ENCODE data around the gene DOCK2.

DNA sequence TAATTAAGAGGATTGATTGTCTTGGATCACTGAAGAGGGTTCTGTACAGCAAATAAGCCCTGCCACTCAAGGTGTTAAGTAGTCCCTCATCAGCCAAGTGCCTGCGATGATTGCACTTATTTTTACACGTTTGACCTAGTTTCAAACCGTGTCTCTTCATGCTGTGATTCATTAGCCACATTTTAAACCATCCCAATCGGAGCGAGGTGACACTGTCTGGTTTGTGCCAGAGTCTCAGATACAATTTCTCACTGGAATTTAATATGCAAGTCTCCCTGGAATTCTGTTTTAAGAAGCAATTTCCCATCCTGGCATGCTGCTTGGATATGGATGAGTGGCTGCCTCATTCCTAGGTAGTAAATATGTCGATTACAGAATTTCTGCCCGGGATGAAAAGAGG lies 341.6 kb downstream of the DOCK2 start:
- TF ChIP-seq, protein P1, sequence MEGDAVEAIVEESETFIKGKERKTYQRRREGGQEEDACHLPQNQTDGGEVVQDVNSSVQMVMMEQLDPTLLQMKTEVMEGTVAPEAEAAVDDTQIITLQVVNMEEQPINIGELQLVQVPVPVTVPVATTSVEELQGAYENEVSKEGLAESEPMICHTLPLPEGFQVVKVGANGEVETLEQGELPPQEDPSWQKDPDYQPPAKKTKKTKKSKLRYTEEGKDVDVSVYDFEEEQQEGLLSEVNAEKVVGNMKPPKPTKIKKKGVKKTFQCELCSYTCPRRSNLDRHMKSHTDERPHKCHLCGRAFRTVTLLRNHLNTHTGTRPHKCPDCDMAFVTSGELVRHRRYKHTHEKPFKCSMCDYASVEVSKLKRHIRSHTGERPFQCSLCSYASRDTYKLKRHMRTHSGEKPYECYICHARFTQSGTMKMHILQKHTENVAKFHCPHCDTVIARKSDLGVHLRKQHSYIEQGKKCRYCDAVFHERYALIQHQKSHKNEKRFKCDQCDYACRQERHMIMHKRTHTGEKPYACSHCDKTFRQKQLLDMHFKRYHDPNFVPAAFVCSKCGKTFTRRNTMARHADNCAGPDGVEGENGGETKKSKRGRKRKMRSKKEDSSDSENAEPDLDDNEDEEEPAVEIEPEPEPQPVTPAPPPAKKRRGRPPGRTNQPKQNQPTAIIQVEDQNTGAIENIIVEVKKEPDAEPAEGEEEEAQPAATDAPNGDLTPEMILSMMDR (IDR thresholded peaks at IDR 0.05), result no peak
- no peak for TF ChIP-seq EZH2 (IDR thresholded peaks at IDR 0.05)

Data from neural progenitor cell (in vitro differentiated cells).